IPS-18c (cell line): ENCODE data around the gene RPL22.
A peak's percentile ranks its signal among the peaks of the same experiment; 100 is the strongest.

Experiments
- H3K4me3 ChIP-seq: 2 replicates; pipeline ENCODE4 v1.7.0; 2013; ENCODE audit warnings: low read depth, mild to moderate bottlenecking, low read length, moderate library complexity; ENCODE audit not compliant: insufficient read depth
- H3K9me3 ChIP-seq: one replicate; pipeline ENCODE4 v1.6.1; 2013; ENCODE audit warnings: mild to moderate bottlenecking, low read length, moderate library complexity; ENCODE audit not compliant: control insufficient read depth, insufficient read depth

RPL22 gene

DNA sequence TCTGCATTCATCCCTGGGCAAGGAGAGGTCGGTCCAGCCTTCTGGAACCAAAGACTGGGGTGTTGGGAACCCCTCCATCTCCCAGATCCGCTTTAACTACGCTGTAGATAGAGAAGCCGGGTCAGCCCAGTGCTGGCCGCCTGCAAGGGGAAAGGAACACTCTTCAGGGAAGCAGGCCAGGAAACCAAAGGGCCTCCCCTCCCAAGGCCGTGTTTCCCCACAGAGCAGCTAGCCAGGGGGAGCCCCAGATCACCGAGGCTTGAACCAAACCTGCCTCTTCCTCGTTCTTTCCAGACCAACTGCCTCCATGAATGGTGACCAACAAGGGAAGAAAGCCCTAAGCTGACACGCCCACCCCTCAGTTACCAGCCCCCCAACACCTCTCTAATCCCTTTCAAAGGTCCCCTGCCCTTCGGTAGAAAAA, 18.0 kb downstream of the RPL22 start:
- Histone ChIP-seq H3K9me3 (no peaks in the 10 kb centered on the region), H3K4me3 (no peak overlapping the region)

DNA sequence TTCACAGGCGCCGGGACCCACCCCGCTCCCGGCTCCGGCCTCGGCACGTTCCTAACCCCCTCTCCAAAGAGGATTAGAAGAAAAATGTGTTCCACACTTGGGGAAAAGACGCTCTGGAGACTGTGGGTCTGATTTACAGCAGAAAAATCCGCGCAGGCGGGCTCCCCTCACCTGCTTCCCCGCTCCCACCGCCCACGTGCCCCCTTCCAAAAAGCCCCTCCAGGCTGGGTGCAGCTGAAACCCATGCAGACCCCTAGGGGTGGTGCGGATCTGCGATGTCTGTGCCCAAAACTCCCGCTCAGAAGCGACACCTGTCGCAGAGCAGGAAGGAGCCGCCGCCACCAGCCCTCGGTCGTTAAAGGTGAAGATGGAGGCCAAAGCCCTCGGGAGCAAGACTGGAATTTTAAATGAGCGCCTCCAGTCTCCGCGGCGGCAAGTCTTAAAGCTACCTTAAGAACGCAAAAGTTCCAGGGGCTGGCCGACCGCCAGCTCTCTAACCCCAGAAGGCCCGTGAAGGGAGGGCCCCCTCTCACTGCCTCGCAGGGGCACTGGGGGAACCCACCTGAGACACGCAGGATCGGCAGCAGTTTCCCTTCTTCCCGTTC, 18.6 kb downstream of the RPL22 start:
- peak overlapping the region; percentile 38 for H3K4me3 ChIP-seq
- no peaks in the 10 kb centered on the region for H3K9me3 ChIP-seq

DNA sequence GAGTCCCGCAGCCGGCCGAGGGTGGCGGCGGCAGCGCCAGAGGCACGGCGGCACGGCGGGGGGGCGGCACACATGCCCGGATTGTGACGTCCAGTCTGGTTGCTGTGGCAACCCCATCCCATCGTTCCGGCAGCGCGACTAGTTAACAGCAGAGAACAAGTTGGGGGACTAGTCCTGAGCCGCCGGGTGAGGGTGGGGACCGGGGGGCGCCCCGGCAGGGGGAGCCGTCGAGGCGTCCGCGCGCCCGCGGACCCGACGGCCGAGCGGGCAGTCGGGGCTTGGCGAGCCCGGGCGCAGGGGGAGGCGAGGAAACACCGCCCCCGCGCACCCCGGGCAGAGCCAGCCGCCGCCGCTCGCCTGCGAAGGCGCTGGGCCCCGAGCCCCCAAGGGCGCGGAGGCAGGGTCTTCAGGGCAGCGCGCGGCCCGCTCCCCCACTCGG, 19.1 kb downstream of the RPL22 start, which contains the start of gene CHD5:
CHD5 (minus strand) TSS at position 54 of the 439 bp plus-strand sequence. CDS start 298 bp downstream, outside the sequence.
- H3K9me3 ChIP-seq = no peaks in the 10 kb centered on the region
- peak within 1 kb of the TSS; percentile 38 for H3K4me3 ChIP-seq

DNA sequence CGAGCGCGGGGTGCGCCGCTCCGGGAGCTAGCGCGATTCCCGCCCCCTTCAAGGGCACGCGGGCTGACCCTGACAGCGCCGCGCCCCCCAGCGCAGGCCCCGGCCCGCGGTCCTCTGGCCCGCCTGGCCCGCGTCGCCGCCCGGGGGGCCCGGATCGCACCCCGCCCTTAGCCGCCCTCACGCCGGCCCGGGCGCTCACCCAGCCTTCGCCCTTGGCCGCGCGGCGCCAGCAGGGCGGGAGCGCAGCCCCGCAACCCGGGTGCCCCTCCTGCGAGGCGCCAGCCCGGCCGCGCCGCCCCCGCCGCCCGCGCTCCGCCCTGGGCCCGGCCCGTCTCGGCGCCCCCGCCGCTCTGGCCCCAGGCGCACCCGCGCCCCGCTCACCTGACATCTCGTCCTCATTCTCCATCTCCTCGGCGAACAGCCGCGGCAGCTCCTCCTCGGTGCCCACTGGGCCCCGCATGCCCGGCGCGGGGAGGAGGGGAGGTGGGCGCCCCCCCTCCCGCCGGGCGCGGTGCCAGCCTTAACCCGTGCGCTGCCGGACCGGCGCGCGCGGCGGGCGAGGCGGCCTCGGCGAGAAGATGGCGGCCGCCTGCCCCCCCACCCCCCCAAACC, 19.7 kb downstream of the RPL22 start:
- peak overlapping the region; percentile 38 for H3K4me3 ChIP-seq
- no peaks in the 10 kb centered on the region for H3K9me3 ChIP-seq

DNA sequence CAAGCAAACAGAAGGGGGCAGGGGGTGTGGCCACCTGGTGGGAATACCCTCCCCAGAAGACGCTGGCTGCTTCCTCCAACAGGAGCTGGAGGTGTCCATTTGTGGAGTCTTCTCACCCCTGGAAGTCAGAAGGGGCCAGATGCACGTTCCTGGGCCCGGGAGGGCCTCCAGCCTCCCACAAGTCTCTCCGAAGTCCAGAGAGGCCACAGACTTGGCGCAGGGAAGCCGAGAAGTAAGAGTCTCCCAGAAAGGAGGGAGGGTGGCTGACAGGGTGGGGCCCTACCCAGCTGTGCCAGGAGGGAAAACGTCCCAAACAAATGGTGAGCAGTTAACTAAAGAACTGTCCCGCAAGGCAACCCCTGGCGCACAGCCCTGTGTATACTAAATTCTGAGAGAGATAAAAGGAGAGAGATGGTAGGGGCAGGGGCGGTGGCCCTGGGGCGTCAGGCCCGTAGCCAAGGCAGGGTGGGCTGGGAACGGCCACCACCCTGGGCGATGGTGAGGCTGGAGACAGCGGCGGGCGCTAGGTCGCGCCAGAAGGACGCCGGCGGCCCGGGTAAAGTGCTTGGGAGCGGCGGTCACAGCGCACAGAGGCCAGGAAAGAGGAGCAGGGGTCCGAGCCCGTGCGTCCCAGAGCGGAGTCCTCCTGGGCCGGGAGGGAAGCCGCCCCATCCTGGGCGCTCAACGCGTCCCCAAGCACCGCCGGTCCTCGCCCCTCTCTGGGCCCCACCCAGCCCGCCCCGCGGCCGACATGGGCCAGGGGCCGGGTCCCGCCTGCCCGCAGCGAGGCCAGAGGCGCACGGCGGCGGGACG, 20.4 kb downstream of the RPL22 start:
- no peaks in the 10 kb centered on the region for H3K9me3 ChIP-seq
- H3K4me3 ChIP-seq = peak overlapping the region; percentile 38

DNA sequence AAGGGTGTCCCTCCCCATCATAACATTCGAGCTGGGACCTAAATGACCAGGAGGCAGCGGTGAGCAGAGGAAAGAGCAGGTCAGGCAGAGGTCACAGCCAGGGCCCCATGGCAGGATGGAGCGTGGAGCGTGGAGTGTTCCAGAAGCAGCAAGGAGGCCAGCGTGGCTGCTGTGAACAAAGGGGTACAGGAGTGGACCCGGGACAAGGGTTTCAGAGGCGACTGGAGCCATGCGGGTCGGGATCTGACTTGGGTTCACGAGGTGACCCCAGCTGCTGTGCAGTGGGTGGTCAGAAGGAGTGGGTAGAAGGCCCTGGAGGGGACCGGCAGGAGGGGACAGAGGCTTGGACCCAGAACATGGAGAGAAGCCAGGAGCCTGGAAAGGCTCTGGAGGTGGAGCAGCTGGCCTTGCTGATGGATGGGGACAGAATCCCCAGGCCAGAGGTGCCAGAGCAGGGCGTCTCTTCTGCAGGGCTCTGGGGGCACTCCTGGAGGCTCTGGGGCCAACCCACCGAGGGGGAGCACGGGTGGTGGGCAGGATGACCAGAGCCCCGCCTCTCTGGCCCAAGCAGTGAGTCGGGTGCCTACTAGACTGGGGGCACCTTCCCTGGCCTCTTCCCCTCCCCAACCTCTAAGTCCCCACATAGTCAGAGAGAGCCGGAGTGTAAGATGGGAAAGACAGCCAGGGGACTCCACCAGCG, 21.6 kb downstream of the RPL22 start:
- no peaks in the 10 kb centered on the region for H3K9me3 ChIP-seq
- H3K4me3 ChIP-seq = no peak overlapping the region

DNA sequence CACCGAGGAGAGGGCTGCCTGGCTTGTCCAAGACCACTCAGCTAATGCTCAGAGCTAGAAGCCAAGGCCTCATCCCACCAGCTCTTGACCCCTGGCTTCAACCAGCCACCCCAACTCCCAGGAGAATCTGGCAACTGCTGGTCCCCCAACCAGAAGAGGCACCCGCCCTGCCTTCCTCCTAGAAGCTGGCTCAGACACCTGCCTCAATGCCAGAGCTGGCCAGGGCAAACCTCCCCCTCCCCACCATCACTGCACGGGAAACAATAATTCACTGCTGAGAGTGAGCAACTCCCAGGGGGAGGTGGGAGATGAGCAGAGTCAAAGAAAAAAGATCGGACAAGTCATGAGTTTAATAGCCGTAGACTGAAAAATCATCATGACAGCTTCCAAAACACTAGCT, 22.6 kb downstream of the RPL22 start:
- no peaks in the 10 kb centered on the region for H3K9me3 ChIP-seq
- H3K4me3 ChIP-seq = no peak overlapping the region

DNA sequence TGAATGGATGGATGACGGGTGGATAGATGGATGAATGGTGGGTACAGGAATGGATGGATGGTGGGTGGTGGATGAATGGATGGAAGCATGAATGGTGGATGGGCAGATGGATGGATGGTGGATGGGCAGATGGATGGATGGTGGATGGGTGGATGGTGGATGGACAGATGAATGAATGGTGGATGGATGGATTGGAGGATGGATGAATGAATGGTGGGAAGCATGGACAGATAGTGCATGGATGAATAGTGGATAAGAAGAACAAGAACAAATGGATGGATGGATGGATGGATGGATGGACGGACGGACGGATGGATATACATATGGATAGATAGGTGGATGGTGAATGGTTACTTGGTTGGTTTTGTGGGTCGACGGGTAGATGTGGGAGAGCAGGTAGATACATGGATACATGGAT, 24.0 kb downstream of the RPL22 start:
- Histone ChIP-seq H3K4me3 (no peak overlapping the region), H3K9me3 (no peaks in the 10 kb centered on the region)

DNA sequence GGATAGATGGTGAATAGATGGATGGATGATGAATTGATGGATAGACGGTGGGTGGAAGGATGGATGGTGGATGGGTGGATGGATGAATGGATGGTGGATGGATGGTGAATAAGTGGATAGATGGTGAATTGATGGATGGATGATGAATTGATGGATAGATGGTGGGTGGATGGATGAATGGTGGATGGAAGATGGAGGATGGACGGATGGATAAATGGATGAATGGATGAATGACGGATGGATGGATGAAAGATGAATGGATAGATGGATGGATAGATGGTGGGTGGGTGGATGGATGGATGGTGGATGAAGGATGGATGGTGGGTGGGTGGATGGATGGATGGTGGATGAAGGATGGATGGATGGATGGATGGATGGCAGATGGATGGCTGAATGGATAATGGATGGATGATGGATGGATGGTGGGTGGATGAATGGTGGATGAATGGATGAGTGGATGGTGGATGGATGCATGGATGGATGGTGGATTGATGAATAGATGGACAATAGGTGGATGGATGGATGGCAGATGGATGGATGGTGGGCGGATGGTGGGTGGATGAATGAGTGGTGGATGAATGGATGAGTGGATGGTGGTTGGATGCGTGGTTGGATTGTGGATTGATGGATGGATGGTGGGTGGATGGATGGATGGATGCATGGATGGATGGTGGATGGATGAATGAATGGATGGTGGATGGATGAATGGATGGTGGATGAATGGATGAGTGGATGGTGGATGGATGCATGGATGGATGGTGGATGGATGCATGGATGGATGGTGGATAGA, 24.6 kb downstream of the RPL22 start:
- H3K4me3 ChIP-seq = no peak overlapping the region
- no peaks in the 10 kb centered on the region for H3K9me3 ChIP-seq

DNA sequence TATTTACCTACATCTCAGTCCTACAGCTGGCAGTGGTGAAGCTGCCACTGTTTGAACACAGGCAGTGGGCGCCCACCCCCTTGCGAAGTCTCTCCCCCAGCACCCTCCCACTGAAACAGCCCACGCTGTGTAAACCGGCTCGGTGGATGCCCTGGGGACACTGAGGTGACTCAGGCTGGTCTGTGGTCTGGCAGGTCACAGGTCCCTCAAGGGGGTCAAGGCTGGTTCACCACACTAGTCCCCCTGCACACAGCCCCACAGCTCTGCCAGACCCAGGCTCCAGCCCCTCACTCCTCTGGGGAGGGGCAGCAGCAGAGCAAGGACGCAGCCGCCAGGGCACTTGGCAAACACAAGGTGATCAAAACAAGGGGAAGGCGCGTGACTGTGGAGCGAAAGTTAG, 26.8 kb downstream of the RPL22 start:
- no peak overlapping the region for H3K4me3 ChIP-seq
- H3K9me3 ChIP-seq = no peaks in the 10 kb centered on the region

DNA sequence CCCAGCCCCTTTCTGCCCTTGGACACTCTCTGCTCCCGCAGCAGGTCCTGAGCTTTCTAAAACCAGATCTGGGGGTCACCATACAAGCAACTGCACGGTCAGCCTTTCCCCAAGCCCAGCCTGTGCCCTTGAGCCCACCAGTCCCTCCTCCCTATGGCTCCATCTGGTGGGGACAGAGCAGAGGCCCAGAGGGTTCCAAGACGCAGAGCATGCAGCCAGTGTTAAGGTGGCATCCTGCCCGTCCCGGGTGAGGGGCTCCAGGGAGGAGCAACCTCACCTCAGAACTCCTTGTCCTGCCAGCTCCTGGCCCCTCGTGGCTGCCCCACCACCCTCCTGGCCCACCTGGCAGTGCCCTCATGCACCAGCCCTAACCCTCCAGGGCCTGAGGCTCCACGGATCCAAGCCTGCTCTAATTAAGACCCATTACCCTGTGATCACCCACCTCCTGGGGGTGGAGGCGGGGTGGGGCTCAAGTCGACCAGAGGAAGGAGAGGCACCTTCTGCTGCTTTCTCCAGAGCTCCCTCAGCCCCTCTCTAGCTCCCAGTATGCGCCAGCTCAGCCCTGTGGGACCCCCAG, 27.8 kb downstream of the RPL22 start:
- no peaks in the 10 kb centered on the region for H3K9me3 ChIP-seq
- H3K4me3 ChIP-seq = no peak overlapping the region

DNA sequence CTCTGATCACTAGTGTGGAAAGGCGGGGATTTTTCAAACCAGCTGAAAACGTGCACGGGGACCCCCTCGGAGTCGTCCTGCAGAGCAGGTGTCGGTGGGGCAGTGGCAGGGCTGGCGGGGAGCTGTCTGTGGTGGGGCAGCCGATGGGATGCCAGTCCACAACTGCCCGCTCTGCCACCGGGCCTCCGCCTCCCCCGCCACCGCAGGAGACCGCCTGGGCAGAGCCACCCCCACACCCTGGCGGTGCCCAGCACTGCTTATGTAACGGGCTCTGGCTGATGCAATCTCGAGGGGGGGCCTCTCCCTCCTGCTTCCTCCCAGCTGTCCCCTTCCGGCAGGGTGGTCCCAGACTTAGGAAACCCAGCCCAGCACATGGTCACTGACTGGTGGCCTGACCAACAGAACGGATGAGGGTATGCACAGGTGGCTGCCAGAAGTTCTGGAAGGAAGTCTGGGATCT, 28.6 kb downstream of the RPL22 start:
- no peak overlapping the region for H3K4me3 ChIP-seq
- no peaks in the 10 kb centered on the region for H3K9me3 ChIP-seq

DNA sequence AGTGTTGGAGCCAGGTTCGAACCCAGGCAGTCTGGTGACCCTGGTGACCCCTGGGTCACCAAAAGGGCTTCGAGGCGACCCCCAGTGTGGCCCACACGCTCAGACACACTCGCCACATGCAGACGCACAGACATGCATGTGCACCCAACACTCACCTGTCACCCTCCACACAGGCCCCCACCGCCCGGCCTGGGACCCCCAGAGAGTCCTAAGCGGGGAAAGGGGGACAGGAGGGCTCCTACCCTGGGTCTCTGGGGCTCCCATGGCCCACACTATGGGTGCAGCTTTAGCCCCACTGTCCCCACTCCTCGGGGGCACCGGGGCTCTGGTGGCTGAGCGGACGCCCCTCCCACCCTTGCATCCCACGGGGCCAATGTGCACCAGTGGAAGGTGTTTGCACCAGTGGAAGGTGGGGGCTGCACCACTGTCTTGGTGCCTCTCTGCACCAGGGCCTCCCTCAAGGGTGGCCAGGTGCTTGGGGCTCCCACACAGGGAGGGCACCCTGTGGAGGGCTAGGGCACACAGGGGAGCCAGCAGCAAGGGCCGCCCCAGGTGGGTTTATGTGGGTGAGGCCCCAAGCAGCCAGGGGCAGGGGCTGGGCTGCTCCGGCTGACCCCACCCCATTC, 29.2 kb downstream of the RPL22 start:
- Histone ChIP-seq H3K4me3 (no peak overlapping the region), H3K9me3 (no peaks in the 10 kb centered on the region)

DNA sequence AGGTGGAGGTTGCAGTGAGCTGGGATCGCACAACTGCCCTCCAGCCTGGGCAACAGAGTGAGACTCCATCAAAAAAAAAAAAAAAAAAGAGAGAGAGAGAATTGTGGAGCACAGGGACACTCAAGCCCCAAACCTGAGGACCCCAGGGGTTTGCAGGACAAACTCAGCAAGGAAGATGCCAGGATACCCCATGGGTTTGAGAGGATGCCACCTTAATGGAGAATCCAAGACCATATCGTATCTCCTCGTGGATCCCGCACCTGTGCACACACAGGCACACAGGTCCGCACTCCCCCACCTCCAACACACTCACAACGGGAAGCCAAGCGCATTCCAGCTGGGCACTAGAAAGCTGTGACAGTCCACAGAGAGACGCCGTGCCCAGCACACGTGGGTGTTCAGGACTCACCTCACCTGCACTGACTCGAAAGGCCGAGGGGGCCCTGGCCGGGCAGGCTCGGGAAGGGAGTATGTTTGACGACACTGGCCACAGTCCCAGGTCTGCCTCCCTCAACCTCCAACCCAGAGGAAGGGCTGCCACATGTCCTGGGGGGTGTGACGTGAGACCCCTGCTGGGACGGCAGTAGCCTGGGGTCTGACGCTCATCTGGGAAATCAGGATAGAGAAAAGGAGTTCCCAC, 30.3 kb downstream of the RPL22 start:
- H3K4me3 ChIP-seq = no peak overlapping the region
- no peaks in the 10 kb centered on the region for H3K9me3 ChIP-seq

DNA sequence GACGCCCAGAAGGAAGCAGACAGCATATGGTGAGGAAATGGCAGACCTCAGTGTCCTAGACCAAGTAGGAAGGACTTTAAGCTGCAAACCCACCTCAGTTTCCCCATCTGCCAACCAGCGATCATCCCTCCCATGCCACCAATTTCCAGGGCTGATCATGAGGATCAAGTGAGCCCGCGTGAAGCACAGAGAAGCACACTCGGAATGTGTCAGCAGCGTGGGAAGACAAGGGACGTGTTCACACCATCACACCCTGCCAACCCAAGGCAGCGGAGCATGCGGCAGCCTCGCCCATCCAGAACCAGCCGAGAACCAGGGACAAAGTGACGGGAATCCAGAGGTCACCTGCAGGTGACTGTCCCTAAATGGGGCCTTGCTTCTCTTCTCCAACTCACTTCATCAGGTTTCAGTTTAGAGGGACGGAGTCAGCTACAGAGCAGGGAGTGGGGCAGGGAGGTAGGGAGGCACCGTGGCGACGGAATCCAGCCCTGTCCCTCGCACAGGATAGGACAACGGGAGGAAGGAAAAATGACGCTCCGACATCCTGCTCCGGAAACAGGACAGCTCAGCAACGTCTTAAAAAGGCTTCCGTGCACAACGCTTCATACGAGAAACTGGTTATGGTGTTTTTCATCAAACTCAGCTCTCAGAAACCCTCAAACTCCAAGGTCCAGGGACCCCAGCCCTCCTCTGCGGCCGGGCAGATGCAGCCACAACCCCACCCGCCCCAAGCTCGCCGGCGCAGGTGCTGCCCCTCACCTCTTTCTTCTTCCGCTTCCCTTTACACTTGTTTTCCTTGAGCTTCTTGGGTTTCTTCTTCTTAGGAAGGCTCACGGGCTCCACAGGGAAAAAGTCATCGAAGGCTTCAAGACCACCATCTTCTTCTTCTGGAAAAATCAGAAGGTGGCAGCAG, 31.7 kb downstream of the RPL22 start:
- H3K4me3 ChIP-seq = no peak overlapping the region
- H3K9me3 ChIP-seq = no peaks in the 10 kb centered on the region
